ENCODE measurements around the gene SNX15.

Gene SNX15

DNA sequence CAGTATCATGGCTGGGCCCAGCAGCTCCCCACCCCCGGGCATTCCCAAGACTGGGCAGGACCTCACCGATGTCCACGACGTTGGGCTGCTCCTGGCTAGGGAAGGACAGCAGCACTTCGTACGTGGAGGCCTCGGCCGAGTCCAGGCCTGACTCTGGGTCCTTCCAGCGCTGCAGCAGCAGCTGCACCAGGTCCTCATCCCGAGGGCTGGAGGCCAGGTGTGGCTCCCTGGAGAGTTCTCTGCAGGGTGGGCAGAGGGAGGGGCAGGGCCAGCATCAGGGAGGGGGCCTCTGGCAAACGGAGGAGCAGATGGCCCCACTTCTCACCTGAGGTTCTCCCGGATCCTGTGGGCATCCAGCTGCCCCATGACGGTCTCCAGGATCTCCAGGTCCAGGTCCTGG lies 30.8 kb downstream of the SNX15 start:
- DNase-seq: no peak

DNA sequence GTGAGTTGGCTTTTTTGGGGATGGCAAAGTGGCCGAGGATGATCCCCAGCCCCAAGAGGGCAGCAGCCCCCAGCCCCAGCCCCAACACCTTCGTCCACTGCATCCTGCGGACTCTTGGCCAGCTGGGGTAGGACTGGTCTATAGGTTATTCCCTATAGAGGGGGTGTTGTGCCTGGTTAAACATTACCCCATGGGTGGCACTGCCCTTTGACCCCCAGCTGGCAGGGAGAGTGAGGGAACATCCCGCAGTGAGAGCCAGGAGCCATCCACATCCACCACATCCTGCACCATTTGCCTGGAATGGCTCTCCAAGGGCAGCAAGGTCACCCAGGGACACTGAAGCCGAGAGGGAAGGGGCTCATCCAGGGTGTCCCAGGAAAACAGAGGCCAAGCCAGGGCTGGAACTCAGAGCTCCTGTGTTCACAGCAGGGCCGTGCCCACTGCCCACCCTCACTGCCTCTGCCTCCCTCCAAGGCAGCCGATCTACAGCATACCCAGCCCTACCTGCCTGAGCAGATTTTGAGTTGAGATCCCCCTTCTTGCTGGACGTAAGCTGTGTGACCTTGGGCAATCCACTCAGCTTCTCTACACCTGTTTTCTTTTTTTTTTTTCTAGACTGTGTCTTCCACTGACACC lies 31.3 kb downstream of the SNX15 start, which contains the start of gene NAALADL1:
Gene NAALADL1 (minus strand): TSS at position 135 of the 636 bp plus-strand sequence. CDS start 32 bp downstream, at position 103.
- DNase-seq: no peak

- DNase-seq: no peak
These were observed 32.3 kb downstream of the SNX15 start for GRCh38 chr11:65059523-65059922.

- DNase-seq: no peak
These were observed 33.0 kb downstream of the SNX15 start for GRCh38 chr11:65059959-65060824.

GRCh38 chr11:65060913-65061408 lies 33.7 kb downstream of the SNX15 start:
- peak in 4 of 6 experiments; percentile 39 to 97 (median 92) for DNase-seq

DNA sequence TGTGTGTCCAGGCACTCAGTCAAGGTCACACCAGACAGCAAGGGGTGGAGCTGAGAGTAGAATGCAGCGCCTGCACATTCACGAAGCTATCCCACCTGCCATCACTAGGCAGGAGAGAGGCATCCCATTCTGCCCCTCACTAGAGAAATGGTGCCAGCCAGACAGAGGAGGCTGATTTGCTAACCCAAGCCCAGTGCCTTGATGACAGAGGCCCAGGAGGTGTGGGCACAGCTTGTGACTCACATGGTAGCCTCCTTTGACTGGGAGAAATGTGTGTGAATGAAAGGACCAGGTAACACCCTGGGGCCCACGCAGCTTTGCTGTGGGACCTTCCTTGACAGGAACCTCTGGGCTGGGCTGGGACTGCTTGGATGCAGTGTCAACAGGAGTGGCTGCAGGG lies 36.3 kb downstream of the SNX15 start:
- no peak for DNase-seq

- DNase-seq: no peak
These were observed 37.6 kb downstream of the SNX15 start for GRCh38 chr11:65064847-65065240.

GRCh38 chr11:65065851-65066250 lies 38.6 kb downstream of the SNX15 start:
- no peak for DNase-seq

- no peak for DNase-seq
These were observed 39.1 kb downstream of the SNX15 start for GRCh38 chr11:65066315-65066714.

GRCh38 chr11:65066805-65067291 lies 39.6 kb downstream of the SNX15 start:
- DNase-seq: no peak

- no peak for DNase-seq
These were observed 40.2 kb downstream of the SNX15 start for GRCh38 chr11:65067446-65067845.

DNA sequence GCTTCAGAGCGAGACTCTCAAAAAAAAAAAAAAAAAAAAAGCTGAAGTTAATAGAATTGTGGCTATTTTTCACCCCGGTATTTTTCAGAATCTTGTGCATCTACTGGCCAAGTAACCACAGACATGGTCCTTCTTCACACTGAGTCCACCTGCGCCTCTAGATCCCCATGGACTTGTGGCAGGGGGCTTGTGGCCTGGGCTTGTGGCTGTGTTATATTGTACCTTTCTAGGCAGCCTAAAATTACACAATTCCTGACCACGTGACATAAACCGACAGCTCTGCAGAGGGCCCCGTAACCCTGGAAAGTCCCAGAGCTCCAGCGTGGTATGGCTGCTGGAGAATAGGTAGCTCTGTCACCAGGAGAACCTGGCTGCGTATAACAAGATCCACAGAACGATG lies 42.0 kb downstream of the SNX15 start:
- DNase-seq: no peak

DNA sequence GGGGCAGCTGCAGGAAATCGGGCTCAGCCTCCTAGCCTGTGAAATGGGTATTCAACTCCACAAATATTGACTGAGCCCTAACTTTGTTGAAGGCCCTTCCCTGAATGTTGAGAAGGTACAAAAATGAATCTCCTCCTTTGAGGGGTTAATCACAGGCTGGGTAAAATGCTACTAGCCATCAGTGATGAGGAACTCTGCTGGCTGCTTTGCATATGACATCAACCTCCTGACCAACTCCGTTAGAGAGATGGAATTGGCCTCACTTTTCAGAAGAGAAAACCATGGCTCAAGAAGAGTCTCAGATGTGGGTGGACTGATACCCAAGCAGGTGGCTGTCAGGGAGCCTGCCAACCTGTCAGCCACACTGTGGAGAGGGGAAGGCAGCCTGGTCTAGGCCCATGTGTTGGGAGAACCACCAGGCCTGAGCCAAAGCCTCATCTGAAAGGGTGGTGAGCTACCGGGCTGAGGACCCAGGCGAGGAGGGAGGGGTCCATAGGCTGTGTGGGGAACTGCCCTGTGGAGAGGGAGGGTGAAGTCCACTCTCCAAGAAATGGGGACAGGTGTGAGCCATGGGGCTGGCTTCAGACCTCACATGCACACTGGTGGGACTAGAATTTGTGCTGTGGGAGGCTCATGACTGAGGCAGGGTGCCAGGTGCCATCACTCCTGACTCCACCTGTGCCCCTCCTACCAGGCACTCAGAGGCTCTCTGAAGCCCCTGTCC lies 44.8 kb downstream of the SNX15 start:
- DNase-seq: no peak

DNA sequence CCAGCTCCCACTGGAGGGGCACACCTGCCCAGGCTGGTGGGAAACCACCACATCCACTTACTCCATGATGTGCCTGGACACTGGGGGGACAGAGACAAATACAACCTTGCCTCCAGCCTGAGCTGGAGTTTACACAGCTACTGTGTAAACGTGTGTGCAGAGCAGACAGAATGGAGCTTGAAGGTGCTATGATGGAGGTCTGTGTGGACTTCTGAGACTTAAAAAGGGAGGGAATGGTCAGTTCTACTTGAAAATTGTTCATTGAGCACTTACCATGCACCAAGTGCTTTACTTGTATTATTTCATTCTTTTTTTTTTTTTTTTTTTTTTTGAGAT lies 45.4 kb downstream of the SNX15 start:
- DNase-seq: no peak

- DNase-seq: no peak
These were observed 50.2 kb downstream of the SNX15 start for GRCh38 chr11:65077451-65077850.

GRCh38 chr11:65078151-65078550 lies 50.9 kb downstream of the SNX15 start:
- DNase-seq: peak; percentile 30 to 74 (median 52)

DNA sequence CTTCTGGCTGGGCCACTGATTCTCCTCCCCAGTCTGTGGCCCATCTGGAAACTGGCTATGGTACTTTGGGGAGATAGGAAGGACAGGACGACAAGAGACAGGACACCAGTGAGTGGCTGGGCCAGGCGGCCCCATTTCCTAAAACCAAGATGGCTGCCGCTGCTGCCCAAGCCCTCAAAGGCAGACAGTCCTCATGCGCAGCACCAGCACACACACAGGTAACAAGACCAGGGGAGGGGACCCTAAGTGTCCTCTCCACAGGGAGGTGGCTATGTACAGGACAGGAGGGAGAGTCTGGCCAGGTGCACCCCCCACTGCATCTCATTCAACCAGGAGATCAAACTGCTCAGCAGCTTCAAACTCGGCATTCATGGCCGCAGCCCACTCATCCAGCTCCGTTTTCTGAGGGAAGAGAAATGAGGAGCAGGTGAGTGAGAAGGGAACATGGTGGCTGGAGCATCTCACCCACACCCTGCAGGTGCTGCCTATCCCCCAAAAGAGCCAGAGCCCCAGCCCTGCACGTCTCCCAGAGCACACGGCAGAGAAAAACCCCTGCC lies 51.6 kb downstream of the SNX15 start:
- no peak for DNase-seq

DNA sequence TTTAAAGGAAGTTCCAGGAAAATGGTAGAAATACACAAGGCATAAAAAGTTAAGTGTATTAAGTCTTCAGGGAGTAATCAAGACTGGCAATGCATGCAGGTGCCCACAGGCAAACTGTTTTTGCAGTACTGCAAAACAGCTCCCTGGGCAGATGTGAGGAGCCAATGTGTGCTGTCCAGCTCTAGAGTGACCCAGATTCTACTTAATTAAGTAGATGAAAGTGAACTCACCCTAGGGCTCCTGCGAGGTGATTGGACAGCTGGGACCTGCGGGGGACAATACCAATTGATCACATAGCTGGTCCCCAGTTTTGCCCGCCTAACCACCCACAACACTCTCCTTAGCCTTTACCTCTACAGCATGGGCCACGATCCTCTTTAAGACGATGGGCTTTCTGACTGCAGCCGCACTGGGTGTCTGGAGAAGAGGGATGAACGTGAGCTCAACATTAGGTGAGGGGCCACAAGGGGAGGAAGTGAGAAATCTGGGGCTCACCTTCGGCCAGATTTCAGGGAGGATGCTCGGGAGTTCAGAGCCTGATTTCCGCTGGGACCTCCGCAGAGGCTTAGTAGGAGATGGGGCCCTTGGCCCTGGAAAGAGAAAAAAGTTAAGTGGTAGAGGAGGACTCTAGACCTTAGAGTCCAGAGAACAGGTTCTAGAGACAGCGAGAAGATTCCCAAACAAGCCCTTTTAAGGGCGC lies 56.0 kb downstream of the SNX15 start:
- no peak for DNase-seq

DNA sequence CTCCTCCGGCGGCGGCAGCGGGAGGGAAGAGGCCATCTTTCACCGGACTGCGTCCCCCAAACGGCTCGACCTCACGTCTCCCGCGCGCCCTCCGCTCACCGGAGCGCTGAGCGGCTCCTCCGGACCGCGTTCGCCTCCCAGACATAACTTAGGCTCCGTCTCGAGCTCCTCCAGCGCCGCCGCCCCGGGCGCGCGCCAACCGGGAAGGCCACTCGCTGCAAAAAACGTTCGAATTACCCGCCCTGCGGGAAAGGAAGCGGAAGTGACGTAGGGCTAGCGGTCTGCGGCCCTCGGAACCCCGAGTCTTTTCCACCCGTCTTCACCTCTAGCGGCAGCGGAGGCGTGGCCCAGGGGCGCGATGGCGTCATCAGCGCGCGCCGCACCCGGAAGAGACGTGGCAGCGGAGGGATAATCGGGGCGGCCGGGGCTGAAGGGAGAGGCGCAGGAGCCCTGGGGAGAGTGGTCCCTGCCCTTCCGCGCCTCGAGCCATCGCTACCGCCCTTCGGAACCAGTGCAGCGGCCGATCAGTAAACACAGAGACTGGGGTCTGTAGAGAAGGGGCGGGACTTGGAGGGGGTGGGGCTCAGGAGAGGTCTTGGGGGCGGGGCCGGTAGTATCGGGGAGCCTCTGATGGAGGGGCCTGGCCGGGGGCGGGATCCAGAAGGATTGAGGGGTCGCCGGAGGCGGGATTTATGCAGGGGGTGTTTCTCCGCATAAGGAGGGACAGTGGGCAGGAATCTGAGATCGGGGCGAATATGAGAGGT lies 56.8 kb downstream of the SNX15 start, which contains the start of the genes CDCA5 and ZFPL1:
Gene CDCA5 (minus strand): TSS at position 207 of the 764 bp plus-strand sequence. CDS start 62 bp downstream, at position 145.
Gene ZFPL1 (plus strand): TSS at position 389 of the 764 bp plus-strand sequence. CDS start 477 bp downstream, outside the sequence.
- peak; percentile 90 to 97 (median 92) for DNase-seq

- no peak for DNase-seq
These were observed 57.5 kb downstream of the SNX15 start for GRCh38 chr11:65084598-65085375.

Measured in stimulated activated naive CD4-positive, alpha-beta T cell (primary cell).